Epithelial cell of proximal tubule (primary cell): Measurements from ENCODE around the gene PLD4. TPM values are rescaled to one million over a fixed set of nuclear protein-coding genes. Genes with fewer than 3 reads are reported as not detected.
"Not testable (repeated sequence)": the region's sequence is repeated elsewhere in the genome, so short reads cannot be mapped to it uniquely, and the experiment has no call there.

Experiments
- DNase-seq: peaks from one replicate; pipeline ENCODE4 v3.0.0-alpha.2; 2011; ENCODE audit warnings: low read depth
- H3K4me3 ChIP-seq: 2 replicates; pipeline ENCODE4 v1.5.1; 2011; ENCODE audit warnings: low read depth, mild to moderate bottlenecking, low read length
- CTCF ChIP-seq: conservative IDR thresholded peaks from 2 replicates; pipeline ENCODE4 v1.5.1; 2012; ENCODE audit warnings: low read depth, mild to moderate bottlenecking, low read length
- total RNA-seq: library from RNA; depleted of rRNA; stranded (reverse); fragments of >200 nt; gene quantifications from 2 replicates; pipeline ENCODE4 v1.2.3, GENCODE V29; 2015

Gene PLD4
- total RNA-seq, 1 donor from 2014 or later: not detected

GRCh38 chr14:104887623-104888488 lies 36.8 kb upstream of the PLD4 start:
- no peak for DNase-seq
- no peak overlapping the region for H3K4me3 ChIP-seq
- no peak for TF ChIP-seq CTCF

- no peak for TF ChIP-seq CTCF
- no peak for DNase-seq
- no peak overlapping the region for H3K4me3 ChIP-seq
These were observed 35.9 kb upstream of the PLD4 start for GRCh38 chr14:104888489-104889374.

DNA sequence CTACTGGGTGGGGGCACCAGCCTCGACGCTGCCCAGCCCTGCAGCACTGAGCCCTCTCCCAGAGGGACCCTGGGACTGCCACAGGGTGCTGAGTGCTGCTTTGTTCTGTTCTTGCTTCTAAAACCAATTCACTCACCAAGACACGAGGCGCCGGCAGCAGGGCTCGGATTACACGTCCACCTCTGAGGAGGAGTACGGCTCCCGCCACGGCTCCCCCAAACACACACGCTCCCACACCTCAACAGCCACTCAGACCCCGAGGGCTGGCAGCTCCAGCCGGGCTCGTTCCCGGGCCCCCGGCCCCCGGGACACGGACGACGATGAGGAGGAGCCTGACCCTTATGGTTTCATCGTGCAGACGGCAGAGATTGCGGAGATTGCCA lies 35.3 kb upstream of the PLD4 start:
- H3K4me3 ChIP-seq: no peak overlapping the region
- no peak for TF ChIP-seq CTCF
- DNase-seq: no peak

DNA sequence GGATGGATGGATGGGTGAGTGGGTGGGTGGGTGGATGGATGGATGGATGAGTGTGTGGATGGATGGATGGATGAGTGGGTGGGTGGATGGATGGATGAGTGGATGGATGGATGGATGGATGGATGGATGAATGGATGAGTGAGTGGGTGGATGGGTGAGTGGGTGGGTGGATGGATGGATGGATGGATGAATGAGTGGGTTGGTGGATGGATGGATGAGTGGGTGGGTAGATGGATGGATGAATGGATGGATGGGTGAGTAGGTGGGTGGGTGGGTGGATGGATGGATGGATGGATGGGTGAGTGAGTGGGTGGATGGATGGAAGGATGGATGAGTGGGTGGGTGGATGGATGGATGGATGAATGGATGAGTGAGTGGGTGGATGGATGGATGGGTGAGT lies 34.4 kb upstream of the PLD4 start:
- not testable (repeated sequence) for DNase-seq

GRCh38 chr14:104891121-104891551 lies 33.5 kb upstream of the PLD4 start:
- no peak for TF ChIP-seq CTCF
- DNase-seq: no peak
- no peak overlapping the region for H3K4me3 ChIP-seq

More for the DNA sequence above, 34.4 kb upstream of the PLD4 start:
- not testable (repeated sequence) for H3K4me3 ChIP-seq

- DNase-seq: no peak
- TF ChIP-seq CTCF: no peak
- H3K4me3 ChIP-seq: no peak overlapping the region
These were observed 32.8 kb upstream of the PLD4 start for GRCh38 chr14:104891664-104892530.
